Neutrophil (primary cell): ENCODE data around the gene SLC22A4.

Experiments used
- H3K27ac ChIP-seq: fragments of 200-600 bp; sonication (generic); 2 replicates; pipeline ENCODE4 v1.5.1; 2016; ENCODE audit warnings: mild to moderate bottlenecking, moderate library complexity
- H3K27me3 ChIP-seq: fragments of 200-600 bp; sonication (generic); 2 replicates; pipeline ENCODE4 v1.6.0; 2016; ENCODE audit warnings: mild to moderate bottlenecking
- H3K36me3 ChIP-seq: fragments of 200-600 bp; sonication (generic); 2 replicates; pipeline ENCODE4 v1.5.1; 2017
- H3K4me1 ChIP-seq, 2 experiments: fragments of 200-600 bp in 1 of 2; sonication (generic) in 1 of 2; 1 replicate in 1 of 2; 2 replicates in 1 of 2; pipeline versions ENCODE4 v1.5.1 to v1.6.1; 2013 to 2016; ENCODE audit warnings: low read depth in 1 of 2, low read length in 1 of 2, mild to moderate bottlenecking in 1 of 2, moderate library complexity in 1 of 2; ENCODE audit not compliant: control insufficient read depth in 1 of 2, insufficient read depth in 1 of 2
- H3K4me3 ChIP-seq, 2 experiments: fragments of 200-600 bp in 1 of 2; sonication (generic) in 1 of 2; 1 replicate in 1 of 2; 2 replicates in 1 of 2; pipeline ENCODE4 v1.5.1; 2013 to 2016; ENCODE audit warnings: low read depth in 1 of 2, low read length in 1 of 2, mild to moderate bottlenecking in 1 of 2, moderate library complexity in 1 of 2
- H3K9me3 ChIP-seq: fragments of 200-600 bp; sonication (generic); 2 replicates; pipeline ENCODE4 v1.5.1; 2016
- CTCF ChIP-seq: fragments of 200-600 bp; sonication (generic); IDR thresholded peaks from 2 replicates; pipeline ENCODE4 v1.5.1; 2016; ENCODE audit warnings: antibody characterized with exemption

Gene SLC22A4

DNA sequence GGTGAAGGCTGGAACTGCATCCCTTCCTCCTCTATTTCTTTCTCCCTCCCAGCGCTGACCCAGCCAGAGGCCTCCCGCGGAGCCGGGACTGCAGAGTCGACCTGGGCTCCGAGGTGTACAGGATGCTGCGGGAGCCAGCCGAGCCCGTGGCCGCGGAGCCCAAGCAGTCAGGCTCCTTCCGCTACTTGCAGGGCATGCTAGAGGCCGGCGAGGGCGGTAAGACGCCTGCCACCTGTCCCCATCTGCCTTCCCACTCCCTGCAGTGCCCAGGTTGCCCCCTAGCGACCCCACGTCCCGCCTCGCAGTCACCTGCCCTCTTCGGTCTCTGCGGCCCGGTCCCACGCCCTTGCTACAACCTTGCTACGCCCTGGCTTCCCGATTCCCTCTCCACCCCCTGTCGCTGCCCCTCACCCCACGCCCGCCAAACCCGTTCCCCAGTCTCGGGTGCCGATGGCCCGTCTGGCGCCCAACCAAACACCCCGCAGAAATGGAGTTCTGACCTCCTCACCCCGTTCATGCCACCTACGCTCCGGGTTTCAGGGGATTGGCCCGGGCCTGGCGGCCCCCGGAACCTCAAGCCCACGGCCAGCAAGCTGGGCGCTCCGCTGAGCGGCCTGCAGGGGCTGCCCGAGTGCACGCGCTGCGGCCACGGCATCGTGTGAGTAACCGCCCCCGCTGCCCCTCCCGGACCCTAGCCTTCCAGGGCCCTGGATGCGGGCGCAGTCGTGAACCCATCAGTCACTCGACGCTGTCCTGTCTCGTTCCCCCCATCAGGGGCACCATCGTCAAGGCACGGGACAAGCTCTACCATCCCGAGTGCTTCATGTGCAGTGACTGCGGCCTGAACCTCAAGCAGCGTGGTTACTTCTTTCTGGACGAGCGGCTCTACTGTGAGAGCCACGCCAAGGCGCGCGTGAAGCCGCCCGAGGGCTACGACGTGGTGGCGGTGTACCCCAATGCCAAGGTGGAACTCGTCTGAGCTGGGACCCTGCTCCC is 22.6 kb upstream of the SLC22A4 start:
- Histone ChIP-seq H3K4me1 (peaks cover 0 to 21% of the 10 kb centered on the region in 2 experiments), H3K27ac (no peak overlapping the region), H3K36me3 (no peaks in the 10 kb centered on the region), H3K4me3 (peak overlapping the region in 1 of 2 experiments; percentile 41), H3K9me3 (no peaks in the 10 kb centered on the region), H3K27me3 (peaks cover 16% of the 10 kb centered on the region)
- peak; percentile 38 for TF ChIP-seq CTCF

GRCh38 chr5:132272311-132273210 is 21.6 kb upstream of the SLC22A4 start:
- H3K27ac ChIP-seq = no peak overlapping the region
- peak; percentile 80 for TF ChIP-seq CTCF
- H3K36me3 ChIP-seq = no peaks in the 10 kb centered on the region
- no peak overlapping the region for H3K4me3 ChIP-seq
- H3K4me1 ChIP-seq = peaks cover 0 to 21% of the 10 kb centered on the region in 2 experiments
- H3K9me3 ChIP-seq = no peaks in the 10 kb centered on the region
- H3K27me3 ChIP-seq = peaks cover 16% of the 10 kb centered on the region

DNA sequence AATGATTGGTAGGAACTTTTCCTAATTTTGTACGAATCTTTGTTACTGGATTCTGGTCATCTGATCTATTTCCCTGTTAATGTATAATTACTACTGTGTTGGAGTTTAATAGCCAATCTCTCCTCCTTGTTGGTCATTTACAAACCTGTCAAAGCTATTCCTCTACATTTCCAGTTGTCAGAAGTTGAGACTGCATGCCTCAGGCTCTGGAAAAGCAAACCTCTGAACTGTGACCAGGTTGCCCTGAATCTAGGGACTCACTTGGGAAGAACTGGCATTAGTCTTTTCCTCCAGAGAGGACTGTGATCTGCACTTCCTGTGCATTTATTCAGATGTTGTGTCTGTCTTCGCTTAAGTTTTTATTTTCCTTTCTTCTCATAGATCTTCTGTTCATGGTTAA is 20.6 kb upstream of the SLC22A4 start:
- H3K36me3 ChIP-seq = no peaks in the 10 kb centered on the region
- TF ChIP-seq CTCF = no peak

DNA sequence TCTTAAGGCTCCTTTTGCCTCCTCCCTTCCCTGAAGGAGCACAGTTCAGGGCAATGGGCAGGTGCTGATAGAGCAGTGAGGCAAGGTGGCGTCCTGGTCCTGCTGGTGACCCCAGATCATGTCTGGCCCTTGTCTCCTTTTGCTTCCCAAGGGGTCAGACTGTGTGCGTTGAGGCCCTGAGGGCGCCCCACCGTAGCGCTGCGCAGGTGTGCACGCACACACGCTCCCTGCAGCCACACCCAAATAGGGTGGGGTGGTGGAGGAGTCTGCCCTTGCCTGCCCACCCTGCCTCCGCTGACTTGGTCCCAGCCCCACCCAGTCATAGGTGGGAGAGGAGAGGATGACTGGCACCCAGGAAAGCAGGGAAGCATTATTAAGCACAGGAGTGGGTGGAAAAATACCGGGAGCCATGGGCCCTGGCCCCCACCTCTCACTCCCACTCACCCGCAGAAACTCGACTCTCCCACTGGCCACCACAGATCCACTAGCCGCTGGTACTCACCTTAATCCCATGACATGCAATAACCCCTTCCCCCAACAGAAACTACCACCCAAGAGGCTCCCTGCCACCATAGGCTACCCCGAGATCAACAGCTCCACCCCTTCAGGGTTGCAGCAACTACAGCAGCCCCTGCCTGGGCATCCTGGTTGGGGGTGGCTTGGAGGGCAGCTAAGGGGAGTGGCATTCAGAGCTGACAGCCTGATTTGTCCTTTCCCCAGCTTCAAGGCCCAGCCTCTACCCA is 20.0 kb upstream of the SLC22A4 start:
- H3K27ac ChIP-seq = no peak overlapping the region
- H3K36me3 ChIP-seq = no peaks in the 10 kb centered on the region
- peaks cover 16% of the 10 kb centered on the region for H3K27me3 ChIP-seq
- H3K4me3 ChIP-seq = no peak overlapping the region
- no peak for TF ChIP-seq CTCF
- H3K9me3 ChIP-seq = no peaks in the 10 kb centered on the region
- peaks cover 8 to 29% of the 10 kb centered on the region in 2 experiments for H3K4me1 ChIP-seq

More for the DNA sequence above, 20.6 kb upstream of the SLC22A4 start:
- Histone ChIP-seq H3K27ac (no peak overlapping the region), H3K27me3 (peaks cover 16% of the 10 kb centered on the region), H3K9me3 (no peaks in the 10 kb centered on the region), H3K4me1 (peaks cover 3 to 23% of the 10 kb centered on the region in 2 experiments), H3K4me3 (no peak overlapping the region)
